H9 (cell line): ENCODE results near the gene FSTL1. TPM values are rescaled to one million over a fixed set of nuclear protein-coding genes. Genes with fewer than 3 reads are reported as not detected.

ENCODE experiments used
- DNase-seq: peaks from one replicate; pipeline ENCODE4 v3.0.0-alpha.2; 2017
- H2AFZ ChIP-seq: one replicate; pipeline ENCODE4 v1.6.1; 2013; ENCODE audit warnings: mild to moderate bottlenecking, low read length, control low read depth, moderate library complexity
- H2AK5ac ChIP-seq: 2 replicates; pipeline ENCODE4 v1.6.1; 2013; ENCODE audit warnings: low read length, control low read depth, mixed read lengths; ENCODE audit not compliant: insufficient read length
- H2BK120ac ChIP-seq: one replicate; pipeline ENCODE4 v1.6.1; 2013; ENCODE audit warnings: low read depth, mild to moderate bottlenecking, low read length, control low read depth, inconsistent platforms; ENCODE audit not compliant: poor library complexity, severe bottlenecking
- H2BK12ac ChIP-seq: 2 replicates; pipeline ENCODE4 v1.6.1; 2013; ENCODE audit warnings: low read length, control low read depth, mixed read lengths, low read depth; ENCODE audit not compliant: insufficient read length
- H2BK15ac ChIP-seq: 2 replicates; pipeline ENCODE4 v1.6.1; 2013; ENCODE audit warnings: low read depth, low read length, control low read depth
- H2BK20ac ChIP-seq: one replicate; pipeline ENCODE4 v1.6.1; 2013; ENCODE audit warnings: low read depth, mild to moderate bottlenecking, low read length, control low read depth, inconsistent platforms; ENCODE audit not compliant: poor library complexity, severe bottlenecking
- H2BK5ac ChIP-seq: 2 replicates; pipeline ENCODE4 v1.6.1; 2013; ENCODE audit warnings: low read length, control low read depth, mixed read lengths; ENCODE audit not compliant: insufficient read length
- H3K14ac ChIP-seq: 2 replicates; pipeline ENCODE4 v1.6.1; 2013; ENCODE audit warnings: low read length, control low read depth; ENCODE audit not compliant: insufficient read depth
- H3K18ac ChIP-seq: 2 replicates; pipeline ENCODE4 v1.6.1; 2013; ENCODE audit warnings: low read depth, mild to moderate bottlenecking, mixed read lengths, low read length, control low read depth; ENCODE audit not compliant: insufficient read length
- H3K23ac ChIP-seq: 2 replicates; pipeline ENCODE4 v1.6.1; 2013; ENCODE audit warnings: low read length, control low read depth, mixed read lengths, low read depth; ENCODE audit not compliant: insufficient read length
- H3K23me2 ChIP-seq: 2 replicates; pipeline ENCODE4 v1.6.1; 2013; ENCODE audit warnings: low read depth, mild to moderate bottlenecking, mixed read lengths, low read length, control low read depth; ENCODE audit not compliant: insufficient read length, poor library complexity, severe bottlenecking
- H3K27ac ChIP-seq: 2 replicates; pipeline ENCODE4 v1.5.1; 2013; ENCODE audit warnings: low read length, control low read depth, mixed read lengths, low read depth; ENCODE audit not compliant: insufficient read length
- H3K27me3 ChIP-seq: 2 replicates; pipeline ENCODE4 v1.6.1; 2013; ENCODE audit warnings: low read length, control low read depth, inconsistent platforms; ENCODE audit not compliant: insufficient read depth
- H3K4ac ChIP-seq: 2 replicates; pipeline ENCODE4 v1.6.1; 2013; ENCODE audit warnings: low read depth, mild to moderate bottlenecking, control low read depth, inconsistent platforms, low read length, moderate library complexity
- H3K4me1 ChIP-seq: 2 replicates; pipeline ENCODE4 v1.6.1; 2013; ENCODE audit warnings: low read length, control low read depth, inconsistent platforms; ENCODE audit not compliant: insufficient read depth
- H3K4me2 ChIP-seq: 2 replicates; pipeline ENCODE4 v1.6.1; 2013; ENCODE audit warnings: low read length, control low read depth, mixed read lengths; ENCODE audit not compliant: insufficient read length, insufficient read depth
- H3K56ac ChIP-seq: 2 replicates; pipeline ENCODE4 v1.6.1; 2013; ENCODE audit warnings: low read depth, mild to moderate bottlenecking, mixed read lengths, low read length, control low read depth; ENCODE audit not compliant: insufficient read length
- H3K79me1 ChIP-seq: 2 replicates; pipeline ENCODE4 v1.6.1; 2013; ENCODE audit warnings: low read depth, mild to moderate bottlenecking, moderate library complexity, low read length, control low read depth, inconsistent platforms; ENCODE audit not compliant: insufficient read depth, poor library complexity, severe bottlenecking
- H3K79me2 ChIP-seq: 2 replicates; pipeline ENCODE4 v1.6.1; 2013; ENCODE audit warnings: low read length, control low read depth, inconsistent platforms; ENCODE audit not compliant: insufficient read depth
- H3K9ac ChIP-seq: 2 replicates; pipeline ENCODE4 v1.6.1; 2013; ENCODE audit warnings: low read length, control low read depth, mixed read lengths; ENCODE audit not compliant: insufficient read length; ENCODE audit errors: extremely low read depth
- H3K9me3 ChIP-seq: one replicate; pipeline ENCODE4 v1.6.1; 2013; ENCODE audit warnings: low read depth, low read length, inconsistent platforms; ENCODE audit not compliant: control insufficient read depth
- H3T11ph ChIP-seq: one replicate; pipeline ENCODE4 v1.6.1; 2013; ENCODE audit warnings: mild to moderate bottlenecking, low read length, control low read depth, inconsistent platforms
- H4K20me1 ChIP-seq: one replicate; pipeline ENCODE4 v1.6.1; 2013; ENCODE audit not compliant: control insufficient read depth, insufficient read length, insufficient read depth
- H4K5ac ChIP-seq: 2 replicates; pipeline ENCODE4 v1.6.1; 2013; ENCODE audit warnings: low read depth, mild to moderate bottlenecking, mixed read lengths, low read length, control low read depth; ENCODE audit not compliant: insufficient read length
- H4K8ac ChIP-seq: replicated peaks from 2 replicates; pipeline ENCODE4 v1.6.1; 2013; ENCODE audit warnings: low read length, control low read depth, mixed read lengths, low read depth; ENCODE audit not compliant: insufficient read length
- H4K91ac ChIP-seq: 2 replicates; pipeline ENCODE4 v1.6.1; 2013; ENCODE audit warnings: low read depth, mild to moderate bottlenecking, moderate library complexity, mixed read lengths, low read length, control low read depth; ENCODE audit not compliant: insufficient read length
- H3K27ac Mint-ChIP-seq, 3 experiments: 2 replicates in 2 of 3; 3 replicates in 1 of 3; pipeline ENCODE4 v1.8.0; 2020 to 2021; ENCODE audit warnings: mixed read lengths in 3 of 3, mild to moderate bottlenecking in 1 of 3, moderate library complexity in 1 of 3
- H3K27me3 Mint-ChIP-seq: 2 replicates; pipeline ENCODE4 v1.8.0; 2021; ENCODE audit warnings: low read depth, mild to moderate bottlenecking, moderate library complexity, mixed read lengths
- H3K36me3 Mint-ChIP-seq, 3 experiments: 2 replicates in 2 of 3; 3 replicates in 1 of 3; pipeline ENCODE4 v1.8.0; 2020 to 2021; ENCODE audit warnings: low read depth in 3 of 3, mixed read lengths in 3 of 3; ENCODE audit not compliant: insufficient read depth in 1 of 3
- H3K4me1 Mint-ChIP-seq, 2 experiments: 2 replicates each; pipeline ENCODE4 v1.8.0; 2020; ENCODE audit warnings: mixed read lengths in 2 of 2
- H3K4me3 Mint-ChIP-seq, 2 experiments: 2 replicates in 1 of 2; 3 replicates in 1 of 2; pipeline ENCODE4 v1.8.0; 2020 to 2021; ENCODE audit warnings: mild to moderate bottlenecking in 2 of 2, mixed read lengths in 2 of 2, moderate library complexity in 1 of 2
- H3K9me3 Mint-ChIP-seq, 2 experiments: 2 replicates in 1 of 2; 3 replicates in 1 of 2; pipeline ENCODE4 v1.8.0; 2020; ENCODE audit warnings: mild to moderate bottlenecking in 2 of 2, mixed read lengths in 2 of 2, moderate library complexity in 1 of 2
- WGBS: extraction: QIAGEN DNeasy Blood & Tissue Kit; methylation state at CpG from one replicate; pipeline ENCODE4 v1.1.7; 2013; ENCODE audit warnings: missing lambda C conversion rate, low lambda C conversion rate, mixed read lengths; ENCODE audit not compliant: insufficient read length; ENCODE audit errors: extremely low coverage; 5-methylcytosine and 5-hydroxymethylcytosine counted together
- total RNA-seq: library from RNA; stranded (reverse); gene quantifications from 2 replicates; pipeline ENCODE4 v1.2.1, GENCODE V29; 2021
- TF ChIP-seq, protein P1 (sequence below): fragments of 200-600 bp; sonication (generic); conservative IDR thresholded peaks from 3 replicates; pipeline ENCODE4 v1.8.0; 2021; ENCODE audit warnings: antibody characterized with exemption, mild to moderate bottlenecking

The FSTL1 gene
- total RNA-seq, 1 experiment from 2014 or later: 326 TPM

DNA sequence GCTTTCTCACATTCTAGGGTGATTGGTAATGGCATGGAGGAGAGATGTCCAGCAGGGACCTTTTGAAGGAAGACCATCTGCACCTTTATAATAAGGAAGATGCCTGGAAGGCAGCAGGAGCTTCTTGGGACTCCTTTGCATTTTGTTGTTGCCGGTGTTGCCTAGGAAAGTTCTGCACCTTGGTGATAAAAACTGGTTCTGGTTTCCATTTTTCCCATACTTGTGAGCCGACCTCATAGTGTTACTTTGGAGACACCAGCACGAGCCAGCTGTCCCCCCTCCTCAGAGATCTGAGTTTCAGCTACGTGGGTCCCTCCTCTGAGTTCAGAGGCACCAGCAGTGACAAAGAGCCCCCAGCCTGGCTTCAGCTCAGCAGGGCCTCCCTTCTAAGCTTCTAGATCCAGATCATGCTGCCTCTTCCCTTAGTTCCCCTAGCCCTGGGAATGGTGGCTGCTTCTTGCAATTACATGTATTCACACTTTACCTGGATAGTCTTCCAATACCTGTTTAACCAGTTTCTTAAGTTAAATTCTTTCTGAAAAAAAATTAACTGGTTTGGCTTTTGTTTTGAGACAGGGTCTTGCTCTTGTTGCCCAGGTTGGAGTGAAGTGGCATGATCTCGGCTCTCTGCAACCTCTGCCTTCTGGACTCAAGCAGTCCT lies 18.0 kb upstream of the FSTL1 start:
- H2BK12ac ChIP-seq: peak overlapping the region; percentile 96
- Mint-ChIP-seq H3K4me1 (peaks cover 45 to 50% of the 10 kb centered on the region in 2 experiments), H3K4me3 (no peak overlapping the region), H3K36me3 (peaks cover 2 to 19% (median 4%) of the 10 kb centered on the region in 3 experiments; a peak in 5 of 7 replicates), H3K9me3 (peaks cover 7 to 12% of the 10 kb centered on the region in 2 experiments), H3K27me3 (no peaks in the 10 kb centered on the region), H3K27ac (peak overlapping the region in 2 of 3 experiments; percentile 34 to 79; a peak in 4 of 7 replicates)
- WGBS: no CpG with 5 or more reads among the region's 5 CpGs
- peak overlapping the region; percentile 35 for H3K56ac ChIP-seq
- H3K79me1 ChIP-seq: no peaks in the 10 kb centered on the region
- peak overlapping the region; percentile 97 for H2BK5ac ChIP-seq
- H3K27me3 ChIP-seq: no peaks in the 10 kb centered on the region
- no peak overlapping the region for H3K23ac ChIP-seq
- H4K20me1 ChIP-seq: no peaks in the 10 kb centered on the region
- H3T11ph ChIP-seq: peak overlapping the region; percentile 98
- H2AK5ac ChIP-seq: peak overlapping the region; percentile 95
- DNase-seq: no peak
- peak overlapping the region; percentile 79 for H3K27ac ChIP-seq
- peak overlapping the region; percentile 94 for H4K5ac ChIP-seq
- no peaks in the 10 kb centered on the region for H3K23me2 ChIP-seq
- H3K14ac ChIP-seq: peak overlapping the region; percentile 96; the same call in 1 of the 2 replicates
- H3K9ac ChIP-seq: no peak overlapping the region
- H2BK120ac ChIP-seq: peak overlapping the region; percentile 98
- H4K91ac ChIP-seq: peak overlapping the region; percentile 74
- H2AFZ ChIP-seq: no peak overlapping the region
- peak overlapping the region; percentile 98 for H2BK20ac ChIP-seq
- peak overlapping the region; percentile 96 for H3K18ac ChIP-seq
- H2BK15ac ChIP-seq: no peak overlapping the region
- peaks cover 15% of the 10 kb centered on the region; the same call in 1 of the 2 replicates for H3K4me1 ChIP-seq
- no peak overlapping the region for H3K4me2 ChIP-seq
- H3K4ac ChIP-seq: peak overlapping the region; percentile 96
- no peaks in the 10 kb centered on the region for H3K79me2 ChIP-seq
- no peak overlapping the region for H4K8ac ChIP-seq
- H3K9me3 ChIP-seq: no peaks in the 10 kb centered on the region
- TF ChIP-seq, protein P1, sequence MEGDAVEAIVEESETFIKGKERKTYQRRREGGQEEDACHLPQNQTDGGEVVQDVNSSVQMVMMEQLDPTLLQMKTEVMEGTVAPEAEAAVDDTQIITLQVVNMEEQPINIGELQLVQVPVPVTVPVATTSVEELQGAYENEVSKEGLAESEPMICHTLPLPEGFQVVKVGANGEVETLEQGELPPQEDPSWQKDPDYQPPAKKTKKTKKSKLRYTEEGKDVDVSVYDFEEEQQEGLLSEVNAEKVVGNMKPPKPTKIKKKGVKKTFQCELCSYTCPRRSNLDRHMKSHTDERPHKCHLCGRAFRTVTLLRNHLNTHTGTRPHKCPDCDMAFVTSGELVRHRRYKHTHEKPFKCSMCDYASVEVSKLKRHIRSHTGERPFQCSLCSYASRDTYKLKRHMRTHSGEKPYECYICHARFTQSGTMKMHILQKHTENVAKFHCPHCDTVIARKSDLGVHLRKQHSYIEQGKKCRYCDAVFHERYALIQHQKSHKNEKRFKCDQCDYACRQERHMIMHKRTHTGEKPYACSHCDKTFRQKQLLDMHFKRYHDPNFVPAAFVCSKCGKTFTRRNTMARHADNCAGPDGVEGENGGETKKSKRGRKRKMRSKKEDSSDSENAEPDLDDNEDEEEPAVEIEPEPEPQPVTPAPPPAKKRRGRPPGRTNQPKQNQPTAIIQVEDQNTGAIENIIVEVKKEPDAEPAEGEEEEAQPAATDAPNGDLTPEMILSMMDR: no peak
